Keratinocyte (primary cell): Measurements from ENCODE around the gene CTIF. TPM values are rescaled to one million over a fixed set of nuclear protein-coding genes. Genes with fewer than 3 reads are reported as not detected.

Experiments
- DNase-seq: peaks from one replicate; pipeline ENCODE4 v3.0.0-alpha.2; 2011; ENCODE audit warnings: low read depth, missing footprints, low spot score
- FAIRE-seq: peaks from 2 replicates; lab custom pipeline; 2011; peaks lifted over from hg19 to GRCh38; lab: Jason Lieb, UNC
- H2AFZ ChIP-seq: 2 replicates; pipeline ENCODE4 v1.6.0; 2012; ENCODE audit warnings: low read length, control low read depth, inconsistent platforms; ENCODE audit not compliant: control insufficient read depth
- H3K27ac ChIP-seq: 2 replicates; pipeline ENCODE4 v1.5.1; 2011; ENCODE audit warnings: low read length; ENCODE audit not compliant: control insufficient read depth, insufficient read depth
- H3K27me3 ChIP-seq: 3 replicates; pipeline ENCODE4 v1.6.0; 2011; ENCODE audit warnings: low read length; ENCODE audit not compliant: control insufficient read depth, insufficient read depth; ENCODE audit errors: extremely low read depth
- H3K36me3 ChIP-seq, 2 experiments: 2 replicates in 1 of 2; 3 replicates in 1 of 2; pipeline ENCODE4 v1.5.1; 2011; ENCODE audit warnings: low read length in 2 of 2, mild to moderate bottlenecking in 1 of 2; ENCODE audit not compliant: control insufficient read depth in 2 of 2, insufficient read depth in 2 of 2; ENCODE audit errors: extremely low read depth in 1 of 2
- H3K4me1 ChIP-seq: 3 replicates; pipeline ENCODE4 v1.5.1; 2011; ENCODE audit warnings: low read length; ENCODE audit not compliant: control insufficient read depth, insufficient read depth; ENCODE audit errors: extremely low read depth
- H3K4me2 ChIP-seq: 3 replicates; pipeline ENCODE4 v1.6.0; 2011; ENCODE audit warnings: low read depth, low read length; ENCODE audit not compliant: control insufficient read depth, insufficient read depth; ENCODE audit errors: extremely low read depth
- H3K4me3 ChIP-seq, 3 experiments: fragments of 200-600 bp in 1 of 3; sonication (generic) in 1 of 3; 2 replicates in 2 of 3; 3 replicates in 1 of 3; pipeline ENCODE4 v1.5.1; 2011 to 2016; ENCODE audit warnings: low read length in 3 of 3, mild to moderate bottlenecking in 3 of 3, control low read depth in 2 of 3, inconsistent platforms in 1 of 3, low read depth in 1 of 3, mixed read lengths in 1 of 3, mixed run types in 1 of 3, moderate library complexity in 1 of 3; ENCODE audit not compliant: control insufficient read depth in 2 of 3, insufficient read depth in 2 of 3; ENCODE audit errors: extremely low read depth in 1 of 3
- H3K79me2 ChIP-seq: 2 replicates; pipeline ENCODE4 v1.6.0; 2012; ENCODE audit warnings: low read length; ENCODE audit not compliant: control insufficient read depth, insufficient read depth
- H3K9ac ChIP-seq: 3 replicates; pipeline ENCODE4 v1.6.0; 2011; ENCODE audit warnings: low read length; ENCODE audit not compliant: control insufficient read depth, insufficient read depth; ENCODE audit errors: extremely low read depth
- H3K9me1 ChIP-seq: 3 replicates; pipeline ENCODE4 v1.6.0; 2011; ENCODE audit warnings: low read length; ENCODE audit not compliant: control insufficient read depth, insufficient read depth; ENCODE audit errors: extremely low read depth
- H3K9me3 ChIP-seq: 2 replicates; pipeline ENCODE4 v1.5.1; 2012; ENCODE audit warnings: low read depth, low read length; ENCODE audit not compliant: control insufficient read depth
- H4K20me1 ChIP-seq: 3 replicates; pipeline ENCODE4 v1.6.0; 2011; ENCODE audit warnings: low read length; ENCODE audit not compliant: control insufficient read depth, insufficient read depth; ENCODE audit errors: extremely low read depth
- EZH2 ChIP-seq: IDR thresholded peaks from one replicate; pipeline ENCODE4 v1.6.1; 2012; ENCODE audit warnings: inconsistent platforms, mild to moderate bottlenecking, low read length, moderate library complexity
- dilution Hi-C: fragments of 300-500 bp; cut with MboI; formaldehyde crosslinking; loops from one replicate; pipeline ENCODE4 v1.7.0; 2020; ENCODE audit warnings: low sequenced_read_pairs; ENCODE audit not compliant: extremely low pct_ligation_motif_present
- polyA plus RNA-seq, 5 experiments: library from polyadenylated mRNA; depleted of rRNA in 3 of 5; stranded (reverse) in 3 of 5; stranded (forward) in 1 of 5; unstranded in 1 of 5; fragments of >200 nt; gene quantifications; 1 replicate in 1 of 5; 2 replicates in 3 of 5; 3 replicates in 1 of 5; pipeline versions ENCODE4 v1.2.1 to v1.2.3, GENCODE V29; 2011 to 2012; ENCODE audit warnings: missing spikeins in 2 of 5, low read depth in 1 of 5, low replicate concordance in 1 of 5
- TF ChIP-seq, protein P1 (sequence below), 3 experiments: IDR thresholded peaks in 1 of 3; conservative IDR thresholded peaks in 1 of 3; optimal IDR thresholded peaks in 1 of 3; 2 replicates in 2 of 3; 3 replicates in 1 of 3; pipeline versions ENCODE3 to v1.5.1; 2011; ENCODE audit warnings: low read length in 3 of 3, mild to moderate bottlenecking in 3 of 3, moderate library complexity in 2 of 3, control low read depth in 1 of 3, inconsistent platforms in 1 of 3; ENCODE audit not compliant: insufficient read depth in 2 of 3; ENCODE audit errors: extremely low read depth in 1 of 3

The CTIF gene
- polyA plus RNA-seq, 1 donor (not counting 4 experiments of a cell fraction or from before 2014, with no cell fraction given), result 15.0 TPM

DNA sequence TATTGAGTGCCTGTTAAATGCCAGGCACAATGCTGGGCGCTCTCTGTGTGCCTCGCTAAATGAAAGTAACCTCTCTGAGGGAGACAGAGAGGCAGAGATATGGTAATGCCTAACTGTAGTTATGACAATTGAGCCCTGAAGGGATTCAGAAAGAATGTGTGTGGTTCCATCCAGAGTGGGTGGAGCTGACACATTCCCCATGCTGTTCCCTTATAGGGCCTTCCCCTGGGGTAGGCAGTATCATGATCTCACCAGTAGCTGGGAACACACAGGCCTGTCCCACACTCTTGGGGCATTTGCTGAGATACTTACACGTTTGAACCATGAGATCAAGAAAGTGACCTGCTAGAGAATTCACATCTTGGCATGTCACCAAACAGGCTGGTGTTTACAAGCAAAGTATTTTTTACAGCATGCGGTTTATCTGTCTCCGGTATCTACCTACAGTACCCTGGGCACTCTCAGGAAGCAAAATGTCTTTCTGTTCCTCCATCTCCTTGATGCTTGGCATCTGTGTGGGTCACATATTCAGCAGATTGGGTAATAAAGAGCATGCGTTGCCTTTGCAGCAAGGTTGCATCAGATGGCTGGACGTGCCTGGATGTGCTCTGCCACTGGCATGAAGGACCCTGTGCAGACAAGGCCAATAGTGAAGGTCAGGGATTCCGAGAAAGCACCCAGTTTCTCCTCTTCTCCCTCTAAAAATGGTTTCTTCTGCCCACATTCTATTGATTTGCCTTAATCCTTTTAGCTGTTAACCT, 9.4 kb downstream of the CTIF start:
- Histone ChIP-seq H4K20me1 (no peaks in the 10 kb centered on the region), H3K27ac (peak overlapping the region; percentile 91), H3K4me3 (peak overlapping the region in 2 of 3 experiments; percentile 14 to 32), H3K27me3 (no peaks in the 10 kb centered on the region), H3K79me2 (peaks cover 68% of the 10 kb centered on the region), H3K9me1 (no peaks in the 10 kb centered on the region), H3K9me3 (no peaks in the 10 kb centered on the region), H3K4me1 (peaks cover 60% of the 10 kb centered on the region), H3K4me2 (peak overlapping the region; percentile 79), H3K36me3 (no peaks in the 10 kb centered on the region), H3K9ac (peak overlapping the region; percentile 66), H2AFZ (no peak overlapping the region)
- FAIRE-seq, result peak; percentile 100
- DNase-seq, result no peak
- dilution Hi-C loops, result no loop called here
- TF ChIP-seq, protein P1, sequence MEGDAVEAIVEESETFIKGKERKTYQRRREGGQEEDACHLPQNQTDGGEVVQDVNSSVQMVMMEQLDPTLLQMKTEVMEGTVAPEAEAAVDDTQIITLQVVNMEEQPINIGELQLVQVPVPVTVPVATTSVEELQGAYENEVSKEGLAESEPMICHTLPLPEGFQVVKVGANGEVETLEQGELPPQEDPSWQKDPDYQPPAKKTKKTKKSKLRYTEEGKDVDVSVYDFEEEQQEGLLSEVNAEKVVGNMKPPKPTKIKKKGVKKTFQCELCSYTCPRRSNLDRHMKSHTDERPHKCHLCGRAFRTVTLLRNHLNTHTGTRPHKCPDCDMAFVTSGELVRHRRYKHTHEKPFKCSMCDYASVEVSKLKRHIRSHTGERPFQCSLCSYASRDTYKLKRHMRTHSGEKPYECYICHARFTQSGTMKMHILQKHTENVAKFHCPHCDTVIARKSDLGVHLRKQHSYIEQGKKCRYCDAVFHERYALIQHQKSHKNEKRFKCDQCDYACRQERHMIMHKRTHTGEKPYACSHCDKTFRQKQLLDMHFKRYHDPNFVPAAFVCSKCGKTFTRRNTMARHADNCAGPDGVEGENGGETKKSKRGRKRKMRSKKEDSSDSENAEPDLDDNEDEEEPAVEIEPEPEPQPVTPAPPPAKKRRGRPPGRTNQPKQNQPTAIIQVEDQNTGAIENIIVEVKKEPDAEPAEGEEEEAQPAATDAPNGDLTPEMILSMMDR (optimal IDR thresholded peaks at IDR 0.05 in 1 of 3, IDR thresholded peaks at IDR 0.05 in 1 of 3, conservative IDR thresholded peaks at IDR 0.05 in 1 of 3; ENCODE audit: extremely low read depth in 1 of 3, insufficient read depth in 2 of 3, low read length in 3 of 3), result no peak
- no peak for TF ChIP-seq EZH2

DNA sequence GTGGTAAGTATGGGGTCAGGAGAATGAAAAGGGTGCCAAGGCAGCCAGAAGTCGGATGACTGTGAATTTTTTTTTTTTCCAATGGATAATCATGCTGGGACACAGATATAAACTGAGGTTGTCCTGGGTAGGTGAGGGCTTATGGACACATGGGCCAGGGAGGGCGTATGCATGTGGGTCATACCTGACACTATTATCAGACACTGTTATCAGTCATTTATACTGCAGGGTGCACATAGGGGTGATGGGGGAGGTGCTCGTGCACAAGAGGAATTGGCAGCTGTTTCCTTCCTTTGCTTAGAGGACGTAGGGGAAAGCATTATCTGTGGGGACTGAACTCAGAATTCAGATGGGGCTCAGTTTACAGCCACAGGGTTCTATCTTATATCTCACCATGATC, 10.1 kb downstream of the CTIF start:
- TF ChIP-seq EZH2, result no peak
- TF ChIP-seq, protein P1 (optimal IDR thresholded peaks at IDR 0.05 in 1 of 3, IDR thresholded peaks at IDR 0.05 in 1 of 3, conservative IDR thresholded peaks at IDR 0.05 in 1 of 3; ENCODE audit: extremely low read depth in 1 of 3, insufficient read depth in 2 of 3, low read length in 3 of 3), result no peak
- no peak overlapping the region for H3K4me3 ChIP-seq
- dilution Hi-C loops, result no loop called here
- H3K79me2 ChIP-seq, result peaks cover 62% of the 10 kb centered on the region
- no peaks in the 10 kb centered on the region for H4K20me1 ChIP-seq
- peak overlapping the region; percentile 91 for H3K27ac ChIP-seq
- FAIRE-seq (no peak), DNase-seq (no peak)
- no peaks in the 10 kb centered on the region for H3K27me3 ChIP-seq
- H3K4me1 ChIP-seq, result peaks cover 61% of the 10 kb centered on the region
- H3K9me1 ChIP-seq, result no peaks in the 10 kb centered on the region
- peak overlapping the region; percentile 66 for H3K9ac ChIP-seq
- no peaks in the 10 kb centered on the region for H3K9me3 ChIP-seq
- H3K36me3 ChIP-seq, result peaks cover 0 to 1% of the 10 kb centered on the region in 2 experiments
- H2AFZ ChIP-seq, result no peak overlapping the region
- H3K4me2 ChIP-seq, result peak overlapping the region; percentile 79
